HG02852 (cell line): Measurements from ENCODE around the gene CRX.
"Not testable (repeated sequence)": the region's sequence is repeated elsewhere in the genome, so short reads cannot be mapped to it uniquely, and the experiment has no call there.

Experiments
- ATAC-seq: cut with Tn5 transposase; IDR thresholded peaks from one replicate; pipeline ENCODE4 v1.9.1; 2021; ENCODE audit warnings: mild to moderate bottlenecking, moderate library complexity; ENCODE audit not compliant: unreplicated experiment

Gene CRX

GRCh38 chr19:47858646-47859285 lies 37.0 kb downstream of the CRX start, which contains the start of gene TPRX2:
Gene TPRX2, plus strand, starts transcription at chr19:47859235. Its CDS starts 12 bp downstream, at chr19:47859247.
- ATAC-seq = not testable (repeated sequence)

- ATAC-seq = not testable (repeated sequence)
Observed at GRCh38 chr19:47859838-47860237, 38.1 kb downstream of the CRX start.

- ATAC-seq = no peak
Observed at GRCh38 chr19:47860602-47861297, 39.0 kb downstream of the CRX start.

GRCh38 chr19:47861630-47862029 lies 39.9 kb downstream of the CRX start:
- no peak for ATAC-seq

- no peak for ATAC-seq
Observed at GRCh38 chr19:47863514-47863936, 41.8 kb downstream of the CRX start.

GRCh38 chr19:47865166-47865565 lies 43.4 kb downstream of the CRX start:
- no peak for ATAC-seq

GRCh38 chr19:47878906-47879305 lies 57.2 kb downstream of the CRX start:
- ATAC-seq = no peak

GRCh38 chr19:47879385-47879784 lies 57.6 kb downstream of the CRX start:
- not testable (repeated sequence) for ATAC-seq

- ATAC-seq = no peak
Observed at GRCh38 chr19:47881757-47882156, 60.0 kb downstream of the CRX start.

- no peak for ATAC-seq
Observed at GRCh38 chr19:47882890-47883289, 61.2 kb downstream of the CRX start.

- no peak for ATAC-seq
Observed at GRCh38 chr19:47885067-47885463, 63.3 kb downstream of the CRX start.

GRCh38 chr19:47886010-47886559 lies 64.3 kb downstream of the CRX start, which contains the start of gene SULT2A1:
Gene SULT2A1, minus strand, starts transcription at chr19:47886315. Its CDS starts 58 bp downstream, at chr19:47886257.
- ATAC-seq = no peak

GRCh38 chr19:47890865-47891621 lies 69.3 kb downstream of the CRX start:
- ATAC-seq = no peak

- ATAC-seq = no peak
Observed at GRCh38 chr19:47891622-47891922, 69.8 kb downstream of the CRX start.

GRCh38 chr19:47891923-47892666 lies 70.4 kb downstream of the CRX start:
- no peak for ATAC-seq
